HG02943 (cell line): ENCODE results near the gene CTNNBIP1.

Source experiments
- ATAC-seq: cut with Tn5 transposase; IDR thresholded peaks from one replicate; pipeline ENCODE4 v1.9.1; 2021; ENCODE audit warnings: mild to moderate bottlenecking, low read depth, moderate library complexity; ENCODE audit not compliant: unreplicated experiment

The CTNNBIP1 gene

GRCh38 chr1:9881838-9882249, 28.2 kb downstream of the CTNNBIP1 start:
- ATAC-seq, result no peak

GRCh38 chr1:9878404-9878803, 31.7 kb downstream of the CTNNBIP1 start:
- no peak for ATAC-seq

GRCh38 chr1:9877962-9878361, 32.1 kb downstream of the CTNNBIP1 start:
- ATAC-seq, result no peak

GRCh38 chr1:9875636-9876000, 34.5 kb downstream of the CTNNBIP1 start:
- no peak for ATAC-seq

GRCh38 chr1:9874959-9875635, 35.0 kb downstream of the CTNNBIP1 start:
- no peak for ATAC-seq

GRCh38 chr1:9874412-9874811, 35.7 kb downstream of the CTNNBIP1 start:
- no peak for ATAC-seq

- ATAC-seq, result no peak
Observed at GRCh38 chr1:9873992-9874391, 36.1 kb downstream of the CTNNBIP1 start.

- ATAC-seq, result no peak
Observed at GRCh38 chr1:9873385-9873784, 36.7 kb downstream of the CTNNBIP1 start.

GRCh38 chr1:9872430-9873165, 37.5 kb downstream of the CTNNBIP1 start:
- no peak for ATAC-seq

GRCh38 chr1:9871707-9872425, 38.2 kb downstream of the CTNNBIP1 start:
- no peak for ATAC-seq

- no peak for ATAC-seq
Observed at GRCh38 chr1:9871021-9871420, 39.0 kb downstream of the CTNNBIP1 start.

GRCh38 chr1:9870572-9870971, 39.5 kb downstream of the CTNNBIP1 start:
- no peak for ATAC-seq

GRCh38 chr1:9869831-9870251, 40.2 kb downstream of the CTNNBIP1 start:
- ATAC-seq, result no peak

- no peak for ATAC-seq
Observed at GRCh38 chr1:9868244-9868590, 41.9 kb downstream of the CTNNBIP1 start.

GRCh38 chr1:9867408-9868243, 42.4 kb downstream of the CTNNBIP1 start:
- ATAC-seq, result no peak

GRCh38 chr1:9866836-9867235, 43.2 kb downstream of the CTNNBIP1 start:
- ATAC-seq, result no peak

GRCh38 chr1:9865724-9866123, 44.3 kb downstream of the CTNNBIP1 start:
- no peak for ATAC-seq

GRCh38 chr1:9863371-9863770, 46.7 kb downstream of the CTNNBIP1 start:
- no peak for ATAC-seq

- ATAC-seq, result no peak
Observed at GRCh38 chr1:9861360-9861759, 48.7 kb downstream of the CTNNBIP1 start.

GRCh38 chr1:9860887-9861286, 49.2 kb downstream of the CTNNBIP1 start:
- no peak for ATAC-seq
